HepG2 (cell line): ENCODE measurements around the gene TEX35. TPM values are rescaled to one million over a fixed set of nuclear protein-coding genes. Genes with fewer than 3 reads are reported as not detected.

Experiments used
- BRF2 ChIP-seq: sonication (generic); formaldehyde crosslinking; IDR thresholded peaks from 2 replicates; pipeline ENCODE4 v1.8.1; 2022; ENCODE audit warnings: mild to moderate bottlenecking, missing genetic modification reagents
- FOSL1 ChIP-seq: sonication (generic); formaldehyde crosslinking; IDR thresholded peaks from 2 replicates; pipeline ENCODE4 v1.9.0; 2021; ENCODE audit warnings: missing genetic modification reagents, borderline replicate concordance
- GTF2F1 ChIP-seq: fragments of 150-350 bp; IDR thresholded peaks from 2 replicates; pipeline ENCODE4 v1.6.1; 2014; ENCODE audit warnings: low read length
- NCOR1 ChIP-seq: fragments of 200-600 bp; sonication (generic); IDR thresholded peaks from 2 replicates; pipeline ENCODE4 v1.7.0; 2017; ENCODE audit warnings: antibody characterized with exemption, low read length, borderline replicate concordance
- NR3C1 ChIP-seq: sonication (generic); formaldehyde crosslinking; IDR thresholded peaks from 2 replicates; pipeline ENCODE4 v1.4.0; 2020; ENCODE audit warnings: missing genetic modification reagents
- PREB ChIP-seq: sonication (generic); formaldehyde crosslinking; IDR thresholded peaks from 2 replicates; pipeline ENCODE4 v1.4.0; 2020; ENCODE audit warnings: missing genetic modification reagents
- SIX4 ChIP-seq: sonication (generic); formaldehyde crosslinking; IDR thresholded peaks from 2 replicates; pipeline ENCODE4 v1.4.0; 2020; ENCODE audit warnings: missing genetic modification reagents
- TAF15 ChIP-seq: fragments of 200-400 bp; formaldehyde crosslinking; IDR thresholded peaks from one replicate; pipeline ENCODE4 v1.6.1; 2018; ENCODE audit warnings: mild to moderate bottlenecking, low read depth, low read length; ENCODE audit not compliant: poor library complexity, severe bottlenecking
- TEAD2 ChIP-seq: sonication (generic); formaldehyde crosslinking; IDR thresholded peaks from 2 replicates; pipeline ENCODE4 v1.9.0; 2021; ENCODE audit warnings: missing genetic modification reagents
- ZBED4 ChIP-seq: sonication (generic); formaldehyde crosslinking; IDR thresholded peaks from 2 replicates; pipeline ENCODE4 v1.4.0; 2020; ENCODE audit warnings: missing genetic modification reagents, borderline replicate concordance
- ZBTB34 ChIP-seq: sonication (generic); formaldehyde crosslinking; IDR thresholded peaks from 2 replicates; pipeline ENCODE4 v1.8.0; 2022; ENCODE audit warnings: mild to moderate bottlenecking, missing genetic modification reagents
- ZFY ChIP-seq: sonication (generic); formaldehyde crosslinking; IDR thresholded peaks from 2 replicates; pipeline ENCODE4 v1.4.0; 2020; ENCODE audit warnings: missing genetic modification reagents
- ZNF646 ChIP-seq: sonication (generic); formaldehyde crosslinking; IDR thresholded peaks from 2 replicates; pipeline ENCODE4 v1.9.0; 2021; ENCODE audit warnings: mild to moderate bottlenecking, missing genetic modification reagents
- ZNF780A ChIP-seq: sonication (generic); formaldehyde crosslinking; IDR thresholded peaks from 2 replicates; pipeline ENCODE4 v1.8.0; 2022; ENCODE audit warnings: mild to moderate bottlenecking, missing genetic modification reagents, moderate library complexity
- polyA plus RNA-seq, 8 experiments: library from polyadenylated mRNA; depleted of rRNA in 3 of 8; stranded (reverse) in 7 of 8; unstranded in 1 of 8; fragments of >200 nt; fragmentation: Illumina TruSeq in 4 of 8; extraction: Trizol in 4 of 8; gene quantifications; 2 replicates each; pipeline versions ENCODE4 v1.2.1 to v1.2.3, GENCODE V29; 2011 to 2016; ENCODE audit warnings: low read depth in 4 of 8, missing spikeins in 1 of 8, mixed read lengths in 1 of 8; ENCODE audit not compliant: insufficient read depth in 1 of 8
- total RNA-seq, 5 experiments: library from RNA; depleted of rRNA; stranded (reverse); fragments of >200 nt; fragmentation: Illumina TruSeq; extraction: Trizol; gene quantifications; 2 replicates each; pipeline ENCODE4 v1.2.3, GENCODE V29; 2016; ENCODE audit warnings: low read depth in 1 of 5

TEX35 gene
- total and polyA plus RNA-seq, 2 of the 13 experiments (the other 11 are each of a cell fraction or from before 2014, with no cell fraction given), result not detected

GRCh38 chr1:178551307-178551706, 38.4 kb downstream of the TEX35 start (continued):
- TF ChIP-seq ZNF646 (no peak), FOSL1 (no peak), ZFY (CRISPR knock-in tag) (0 out of 2 replicates have a peak, but pooled peaks have one; percentile 14), ZBED4 (CRISPR knock-in tag) (peak; percentile 34; the same call in 1 of the 2 replicates), TEAD2 (CRISPR knock-in tag) (no peak), PREB (CRISPR knock-in tag) (no peak), BRF2 (CRISPR knock-in tag) (no peak), TAF15 (no peak), SIX4 (CRISPR knock-in tag) (no peak), NCOR1 (peak; percentile 64; the same call in 1 of the 2 replicates), ZNF780A (CRISPR knock-in tag) (no peak), GTF2F1 (no peak), NR3C1 (CRISPR knock-in tag) (no peak), ZBTB34 (CRISPR knock-in tag) (no peak)
